GM10847 (cell line): ENCODE data around the gene TMEFF2.

Experiments used
- POLR2A ChIP-seq: IDR thresholded peaks from 2 replicates; pipeline ENCODE4 v1.6.1; 2011; ENCODE audit not compliant: insufficient read length; ENCODE audit errors: extremely low read depth

TMEFF2 gene

GRCh38 chr2:191991442-191991841 is 203.3 kb downstream of the TMEFF2 start:
- TF ChIP-seq POLR2A: no peak

- no peak for TF ChIP-seq POLR2A
These were observed 209.0 kb downstream of the TMEFF2 start for GRCh38 chr2:191985740-191986139.

GRCh38 chr2:191983591-191983990 is 211.1 kb downstream of the TMEFF2 start:
- TF ChIP-seq POLR2A: no peak

- no peak for TF ChIP-seq POLR2A
These were observed 211.5 kb downstream of the TMEFF2 start for GRCh38 chr2:191983186-191983585.

GRCh38 chr2:191981706-191982105 is 213.0 kb downstream of the TMEFF2 start:
- no peak for TF ChIP-seq POLR2A

GRCh38 chr2:191980483-191980882 is 214.2 kb downstream of the TMEFF2 start:
- no peak for TF ChIP-seq POLR2A

GRCh38 chr2:191979221-191979730 is 215.5 kb downstream of the TMEFF2 start:
- no peak for TF ChIP-seq POLR2A

GRCh38 chr2:191977754-191978153 is 217.0 kb downstream of the TMEFF2 start:
- TF ChIP-seq POLR2A: no peak

- TF ChIP-seq POLR2A: no peak
These were observed 218.3 kb downstream of the TMEFF2 start for GRCh38 chr2:191976436-191976835.

- TF ChIP-seq POLR2A: no peak
These were observed 220.1 kb downstream of the TMEFF2 start for GRCh38 chr2:191974676-191975075.

- TF ChIP-seq POLR2A: no peak
These were observed 223.9 kb downstream of the TMEFF2 start for GRCh38 chr2:191970867-191971266.

GRCh38 chr2:191968120-191968519 is 226.6 kb downstream of the TMEFF2 start:
- TF ChIP-seq POLR2A: no peak

- TF ChIP-seq POLR2A: no peak
These were observed 229.0 kb downstream of the TMEFF2 start for GRCh38 chr2:191965733-191966132.

GRCh38 chr2:191961556-191961955 is 233.2 kb downstream of the TMEFF2 start:
- no peak for TF ChIP-seq POLR2A

GRCh38 chr2:191959209-191959608 is 235.5 kb downstream of the TMEFF2 start:
- no peak for TF ChIP-seq POLR2A

GRCh38 chr2:191957996-191958860 is 236.5 kb downstream of the TMEFF2 start:
- no peak for TF ChIP-seq POLR2A

GRCh38 chr2:191954451-191954850 is 240.3 kb downstream of the TMEFF2 start:
- TF ChIP-seq POLR2A: no peak
